Upper lobe of left lung (tissue), 6 donors: ENCODE data around the gene UNC119. TPM values are rescaled to one million over a fixed set of nuclear protein-coding genes. Genes with fewer than 3 reads are reported as not detected.

Source experiments
- ATAC-seq, 2 donors: fragments of 200-7000 bp; cut with Tn5 transposase; one replicate each; pipeline ENCODE4 v1.9.1; 2022; ENCODE audit warnings: mild to moderate bottlenecking in 2 of 2, moderate library complexity in 2 of 2; ENCODE audit not compliant: low FRiP score in 2 of 2
- DNase-seq, 2 donors: peaks; one replicate each; pipeline ENCODE4 v3.0.0-alpha.2; 2019 to 2020
- H3K27ac ChIP-seq, 4 donors: fragments of 200-600 bp; sonication (generic); one replicate each; pipeline ENCODE4 v1.5.1; 2016 to 2019
- H3K27me3 ChIP-seq, 4 donors: fragments of 200-600 bp; sonication (generic); one replicate each; pipeline ENCODE4 v1.5.1; 2017 to 2019
- H3K36me3 ChIP-seq, 4 donors: fragments of 200-600 bp; sonication (generic); one replicate each; pipeline ENCODE4 v1.5.1; 2016 to 2019
- H3K4me1 ChIP-seq, 4 donors: fragments of 200-600 bp; sonication (generic); one replicate each; pipeline ENCODE4 v1.5.1; 2018 to 2019
- H3K4me3 ChIP-seq, 4 donors: fragments of 200-600 bp; sonication (generic); one replicate each; pipeline ENCODE4 v1.5.1; 2017 to 2019; ENCODE audit warnings: mild to moderate bottlenecking in 2 of 4, moderate library complexity in 1 of 4
- H3K9me3 ChIP-seq, 4 donors: fragments of 200-600 bp; sonication (generic); one replicate each; pipeline ENCODE4 v1.5.1; 2018 to 2019
- CTCF ChIP-seq, 6 experiments: fragments of 450-650 bp in 4 of 6; fragments of 200-600 bp in 2 of 6; sonication (generic) in 2 of 6; IDR thresholded peaks; one replicate each; pipeline ENCODE4 v1.5.1; 2016 to 2019; ENCODE audit warnings: antibody characterized with exemption in 6 of 6
- EP300 ChIP-seq, 4 donors: sonication (generic); formaldehyde crosslinking; IDR thresholded peaks; one replicate each; pipeline ENCODE4 v1.5.1; 2017; ENCODE audit warnings: antibody characterized with exemption in 4 of 4, control low read depth in 2 of 4
- POLR2A ChIP-seq, 4 donors: fragments of 450-650 bp; IDR thresholded peaks; one replicate each; pipeline ENCODE4 v1.5.1; 2016 to 2017; ENCODE audit warnings: antibody characterized with exemption in 4 of 4, mild to moderate bottlenecking in 2 of 4
- POLR2AphosphoS5 ChIP-seq, 2 donors: sonication (generic); formaldehyde crosslinking; IDR thresholded peaks; one replicate each; pipeline ENCODE4 v1.5.1; 2017; ENCODE audit warnings: antibody characterized with exemption in 2 of 2
- WGBS, 2 donors: methylation state at CpG; one replicate each; pipeline ENCODE4 v1.1.5; 2017 to 2018; 5-methylcytosine and 5-hydroxymethylcytosine counted together
- total RNA-seq, 6 donors: library from RNA; depleted of rRNA in 4 of 6; stranded (reverse); fragments of >200 nt in 4 of 6; gene quantifications; one replicate each; pipeline versions ENCODE4 v1.1.0 to v1.2.1, GENCODE V29; 2016 to 2021
- donor health status: DM: no; HTN: no; CAD: no; lungs with moderate emphysema.
- donor health status: DM: no; HTN: yes; CAD: no; lungs with severe emphysema.

Gene UNC119
- total RNA-seq, 6 donors from 2014 or later, result 17.0 to 43.0 (median 25.6) TPM

GRCh38 chr17:28547623-28548416 lies 4.6 kb downstream of the UNC119 start:
- TF ChIP-seq EP300 (IDR thresholded peaks at IDR 0.05) (no peak), CTCF (IDR thresholded peaks at IDR 0.05) (peak; percentile 87 to 98 (median 90))
- Histone ChIP-seq H3K4me1 (peaks cover 18 to 46% (median 22%) of the 10 kb centered on the region in 4 donors), H3K36me3 (peaks cover 0 to 11% (median 5%) of the 10 kb centered on the region in 4 donors), H3K27me3 (no peaks in the 10 kb centered on the region), H3K27ac (peak overlapping the region in 3 of 4 donors; percentile 45 to 81 (median 67)), H3K4me3 (peak overlapping the region in 1 of 4 donors; percentile 2), H3K9me3 (no peaks in the 10 kb centered on the region)
- peak; percentile 59 to 82 for DNase-seq
- ATAC-seq, result peak; percentile 77 to 80
- 65 to 86% methylated on average over 13 to 25 of the region's 26 CpGs for WGBS, 2 donors

GRCh38 chr17:28547096-28547622 lies 5.3 kb downstream of the UNC119 start:
- Histone ChIP-seq H3K36me3 (peaks cover 0 to 11% (median 5%) of the 10 kb centered on the region in 4 donors), H3K27ac (peak overlapping the region in 3 of 4 donors; percentile 45 to 81 (median 67)), H3K4me1 (peaks cover 15 to 40% (median 18%) of the 10 kb centered on the region in 4 donors), H3K4me3 (no peak overlapping the region), H3K9me3 (no peaks in the 10 kb centered on the region), H3K27me3 (no peaks in the 10 kb centered on the region)
- no peak for ATAC-seq
- 81 to 88% methylated on average over 2 to 14 of the region's 14 CpGs for whole genome bisulfite sequencing, 2 donors
- TF ChIP-seq EP300 (IDR thresholded peaks at IDR 0.05), result no peak
- no peak for TF ChIP-seq POLR2AphosphoS5 (IDR thresholded peaks at IDR 0.05)
- no peak for TF ChIP-seq POLR2A (IDR thresholded peaks at IDR 0.05)
- TF ChIP-seq CTCF (IDR thresholded peaks at IDR 0.05), result no peak
- no peak for DNase-seq

- 69 to 71% methylated on average over 4 to 6 of the region's 6 CpGs for WGBS, 2 donors
- H3K27ac ChIP-seq, result no peak overlapping the region
- DNase-seq (no peak), ATAC-seq (no peak)
- H3K36me3 ChIP-seq, result peaks cover 0 to 11% (median 5%) of the 10 kb centered on the region in 4 donors
- TF ChIP-seq CTCF (IDR thresholded peaks at IDR 0.05) (no peak), POLR2AphosphoS5 (IDR thresholded peaks at IDR 0.05) (no peak), POLR2A (IDR thresholded peaks at IDR 0.05) (no peak), EP300 (IDR thresholded peaks at IDR 0.05) (no peak)
- H3K4me1 ChIP-seq, result peaks cover 6 to 27% (median 8%) of the 10 kb centered on the region in 4 donors
- no peaks in the 10 kb centered on the region for H3K27me3 ChIP-seq
- H3K4me3 ChIP-seq, result no peak overlapping the region
- H3K9me3 ChIP-seq, result no peaks in the 10 kb centered on the region
Observed at GRCh38 chr17:28545787-28546415, 6.5 kb downstream of the UNC119 start.

GRCh38 chr17:28545141-28545503 lies 7.3 kb downstream of the UNC119 start:
- Histone ChIP-seq H3K9me3 (no peaks in the 10 kb centered on the region), H3K4me1 (peaks cover 5 to 23% (median 8%) of the 10 kb centered on the region in 4 donors), H3K27ac (no peak overlapping the region), H3K36me3 (peaks cover 0 to 11% (median 5%) of the 10 kb centered on the region in 4 donors), H3K4me3 (no peak overlapping the region), H3K27me3 (no peaks in the 10 kb centered on the region)
- DNase-seq (no peak), ATAC-seq (no peak)
- WGBS, 2 donors, result 72 to 84% methylated on average over 2 of the region's 2 CpGs
- TF ChIP-seq POLR2A (IDR thresholded peaks at IDR 0.05) (no peak), CTCF (IDR thresholded peaks at IDR 0.05) (no peak), EP300 (IDR thresholded peaks at IDR 0.05) (no peak), POLR2AphosphoS5 (IDR thresholded peaks at IDR 0.05) (no peak)
